Activated effector memory CD4-positive, alpha-beta T cell treated with Interleukin-2 at 50 U/mL for 16 hours (primary cell): Measurements from ENCODE around the gene SPATA31A3.
"Not testable (repeated sequence)": the region's sequence is repeated elsewhere in the genome, so short reads cannot be mapped to it uniquely, and the experiment has no call there.

Experiments used
- DNase-seq: peaks from one replicate; pipeline ENCODE4 v3.0.0-alpha.2; 2020

The SPATA31A3 gene

DNA sequence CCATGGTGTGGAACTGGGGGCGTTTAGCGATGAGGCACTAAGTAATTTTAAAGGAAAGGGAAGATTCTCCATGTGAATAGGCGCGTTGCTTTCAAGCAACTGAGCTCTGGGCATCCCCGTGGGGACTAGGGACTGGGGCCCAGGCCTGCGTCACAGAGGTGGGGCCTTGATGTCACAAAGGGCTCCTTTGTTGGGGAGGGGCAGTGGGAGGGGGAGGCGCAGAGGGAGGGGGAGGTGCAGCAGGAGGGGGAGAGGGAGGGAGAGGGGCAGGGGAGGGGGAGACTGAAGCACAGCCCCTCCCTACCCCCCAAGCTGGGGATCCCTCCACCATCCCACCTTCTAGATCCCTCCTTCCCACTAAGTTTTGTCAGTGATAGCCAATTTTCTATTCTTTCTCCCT is at the start of gene SPATA31A3:
SPATA31A3 (minus strand) TSS at position 101 of the 400 bp plus-strand sequence; CDS start at position 72, 29 bp downstream.
- DNase-seq, result not testable (repeated sequence)

DNA sequence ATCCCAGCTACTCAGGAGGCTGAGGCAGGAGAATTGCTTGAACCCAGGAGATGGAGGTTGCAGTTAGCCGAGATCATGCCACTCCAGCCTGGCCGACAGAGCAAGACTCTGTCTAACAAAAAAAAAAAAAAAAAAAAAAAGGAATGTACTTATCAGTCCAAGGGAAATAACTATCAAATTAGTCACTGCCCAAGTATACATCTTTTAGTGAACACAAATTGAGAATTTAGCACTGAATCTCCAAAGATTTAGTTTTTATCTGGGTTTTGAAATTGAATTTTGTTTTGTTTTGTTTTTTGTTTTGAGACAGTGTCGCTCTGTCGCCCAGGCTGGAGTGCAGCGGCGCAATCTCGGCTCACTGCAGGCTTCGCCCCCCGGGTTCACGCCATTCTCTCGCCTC is 39.8 kb downstream of the SPATA31A3 start:
- not testable (repeated sequence) for DNase-seq

- DNase-seq, result not testable (repeated sequence)
Observed at GRCh38 chr9:66942400-66943155, 49.8 kb downstream of the SPATA31A3 start.

- not testable (repeated sequence) for DNase-seq
Observed at GRCh38 chr9:66939878-66940830, 52.2 kb downstream of the SPATA31A3 start.

DNA sequence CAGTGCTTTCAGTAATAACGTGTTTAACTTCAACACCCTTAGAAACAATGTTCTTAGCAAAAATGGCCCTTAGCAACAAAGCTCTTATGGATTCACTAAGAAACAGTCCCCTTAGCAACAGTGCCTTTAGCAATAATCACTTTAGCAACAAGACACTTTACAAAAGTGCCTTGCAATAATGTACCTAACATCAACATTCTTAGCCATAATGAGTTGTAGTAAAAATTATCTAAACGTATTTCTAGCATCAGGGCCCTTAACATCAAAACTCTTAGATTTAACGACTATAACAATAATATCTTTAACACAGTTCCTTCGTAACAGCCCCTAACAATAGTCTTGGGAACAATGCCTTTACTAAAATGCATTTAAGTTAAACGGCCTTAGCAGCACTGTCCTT is 54.0 kb downstream of the SPATA31A3 start:
- DNase-seq, result not testable (repeated sequence)

DNA sequence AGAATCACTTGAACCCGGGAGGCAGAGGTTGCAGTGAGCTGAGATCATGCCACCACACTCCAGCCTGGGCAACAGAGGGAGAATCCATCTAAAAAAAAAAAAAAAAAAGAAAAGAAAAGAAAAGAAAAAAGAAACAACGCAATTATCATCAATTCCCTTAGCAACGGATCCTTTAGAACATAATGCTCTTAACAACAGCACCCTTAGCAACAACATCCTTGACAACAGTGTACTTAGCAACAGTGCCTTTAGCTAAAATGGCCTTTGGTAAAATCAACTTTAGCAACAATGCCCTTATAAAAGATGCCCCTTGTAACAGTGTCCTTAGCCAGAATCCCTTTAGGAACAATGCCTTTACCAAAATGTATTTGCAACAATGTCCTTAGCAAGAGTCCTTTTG is 54.7 kb downstream of the SPATA31A3 start:
- DNase-seq, result not testable (repeated sequence)
